Coronary artery (tissue), 2 donors: ENCODE results near the gene TTC27.
A peak's percentile ranks its signal among the peaks of the same experiment; 100 is the strongest.
"Not testable (repeated sequence)": the region's sequence is repeated elsewhere in the genome, so short reads cannot be mapped to it uniquely, and the experiment has no call there.

Experiments used
- DNase-seq: peaks from one replicate; pipeline ENCODE4 v3.0.0-alpha.2; 2017; ENCODE audit warnings: low spot score
- H3K27ac ChIP-seq, 2 donors: fragments of 200-600 bp; sonication (generic); one replicate each; pipeline ENCODE4 v1.5.1; 2016 to 2019
- H3K4me3 ChIP-seq: fragments of 200-600 bp; sonication (generic); 2 replicates; pipeline ENCODE4 v1.5.1; 2016; ENCODE audit warnings: mild to moderate bottlenecking, moderate library complexity
- CTCF ChIP-seq: fragments of 200-600 bp; sonication (generic); IDR thresholded peaks from one replicate; pipeline ENCODE4 v1.5.1; 2019; ENCODE audit warnings: antibody characterized with exemption

TTC27 gene

GRCh38 chr2:32864334-32865111, 236.7 kb downstream of the TTC27 start:
- DNase-seq = no peak
- no peak for TF ChIP-seq CTCF
- H3K4me3 ChIP-seq = no peak overlapping the region
- peak overlapping the region in 1 of 2 donors; percentile 54 for H3K27ac ChIP-seq

- peak overlapping the region in 1 of 2 donors; percentile 54 for H3K27ac ChIP-seq
- no peak overlapping the region for H3K4me3 ChIP-seq
- no peak for TF ChIP-seq CTCF
- no peak for DNase-seq
Observed at GRCh38 chr2:32865399-32866068, 237.7 kb downstream of the TTC27 start.

- not testable (repeated sequence) for H3K4me3 ChIP-seq, H3K27ac ChIP-seq, DNase-seq
Observed at GRCh38 chr2:32866462-32866861, 238.6 kb downstream of the TTC27 start.
